A549 (cell line): Measurements from ENCODE around the gene ETAA1. TPM values are rescaled to one million over a fixed set of nuclear protein-coding genes. Genes with fewer than 3 reads are reported as not detected.

ENCODE experiments used
- ATAC-seq, 2 experiments: fragments of 200-7000 bp in 1 of 2; fragments of >200 bp in 1 of 2; cut with Nextera tagmentation in 1 of 2; cut with Tn5 transposase in 1 of 2; 3 replicates each; pipeline versions ENCODE4 v1.8.0 to v1.9.1; 2018 to 2020; ENCODE audit warnings: mild to moderate bottlenecking in 1 of 2, moderate library complexity in 1 of 2
- CTCF ChIA-PET: fragments of 300-600 bp; sonication (Branson Sonifier 250); formaldehyde crosslinking; extraction: SDS; loops from one replicate; lab custom pipeline; 2021; ENCODE audit warnings: antibody characterized with exemption, inconsistent platforms; lab: Yijun Ruan, JAX
- POLR2A ChIA-PET: fragments of 350-600 bp; formaldehyde crosslinking; extraction: SDS; loops from one replicate; lab custom pipeline; 2021; ENCODE audit warnings: antibody characterized with exemption, inconsistent platforms; lab: Yijun Ruan, JAX
- DNase-seq, 2 experiments: peaks; one replicate each; pipeline versions ENCODE4 v3.0.0 to v3.0.0-alpha.2; 2011 to 2016; ENCODE audit warnings: low read depth in 1 of 2, low spot score in 1 of 2
- FAIRE-seq: peaks from 2 replicates; lab custom pipeline; 2011; peaks lifted over from hg19 to GRCh38; lab: Jason Lieb, UNC
- H3K27ac ChIP-seq, 2 experiments: fragments of >200 bp; sonication (Bioruptor Twin); formaldehyde crosslinking; 3 replicates each; pipeline ENCODE4 v1.5.1; 2016 to 2017
- H3K4me1 ChIP-seq: fragments of >200 bp; sonication (Bioruptor Twin); formaldehyde crosslinking; 3 replicates; pipeline ENCODE4 v1.6.1; 2016
- H3K4me2 ChIP-seq: fragments of >200 bp; sonication (Bioruptor Twin); formaldehyde crosslinking; 3 replicates; pipeline ENCODE4 v1.6.1; 2016
- H3K4me3 ChIP-seq: fragments of >200 bp; sonication (Bioruptor Twin); formaldehyde crosslinking; 3 replicates; pipeline ENCODE4 v1.5.1; 2016
- H3K9me3 ChIP-seq: fragments of >200 bp; sonication (Bioruptor Twin); formaldehyde crosslinking; 3 replicates; pipeline ENCODE4 v1.6.1; 2016
- CBX2 ChIP-seq: fragments of 200-600 bp; sonication (generic); IDR thresholded peaks from 2 replicates; pipeline ENCODE4 v1.6.1; 2016; ENCODE audit warnings: low read depth, mild to moderate bottlenecking, borderline replicate concordance
- EHF ChIP-seq: fragments of 250-450 bp; sonication (Bioruptor Pico); IDR thresholded peaks from 2 replicates; pipeline ENCODE4 v1.5.0; 2020; ENCODE audit warnings: mild to moderate bottlenecking
- FOSB ChIP-seq: fragments of 250-450 bp; sonication (Bioruptor Pico); IDR thresholded peaks from 2 replicates; pipeline ENCODE4 v1.5.0; 2020; ENCODE audit warnings: mild to moderate bottlenecking, moderate library complexity
- FOSL2 ChIP-seq, 2 experiments: fragments of 450-650 bp in 1 of 2; fragments of >200 bp in 1 of 2; sonication (Bioruptor Twin) in 1 of 2; formaldehyde crosslinking; IDR thresholded peaks; 2 replicates each; pipeline versions ENCODE4 v1.5.0 to v1.6.1; 2016 to 2020; ENCODE audit warnings: mild to moderate bottlenecking in 1 of 2, moderate library complexity in 1 of 2
- GATA3 ChIP-seq: IDR thresholded peaks from 2 replicates; pipeline ENCODE4 v1.6.1; 2012; ENCODE audit warnings: borderline replicate concordance
- HDAC2 ChIP-seq: fragments of 200-600 bp; sonication (generic); IDR thresholded peaks from 2 replicates; pipeline ENCODE4 v1.6.1; 2016
- JUNB ChIP-seq: fragments of >200 bp; sonication (Bioruptor Twin); formaldehyde crosslinking; IDR thresholded peaks from 2 replicates; pipeline ENCODE4 v1.6.1; 2016
- KDM1A ChIP-seq: fragments of 200-600 bp; sonication (generic); IDR thresholded peaks from 2 replicates; pipeline ENCODE4 v1.6.1; 2016; ENCODE audit warnings: low read depth, mild to moderate bottlenecking
- MAZ ChIP-seq: fragments of 150-350 bp; IDR thresholded peaks from 2 replicates; pipeline ENCODE4 v1.6.1; 2014; ENCODE audit warnings: antibody characterized with exemption, low read depth, low read length, borderline replicate concordance
- RARB ChIP-seq: fragments of 250-450 bp; sonication (Bioruptor Pico); IDR thresholded peaks from 2 replicates; pipeline ENCODE4 v1.8.0; 2021; ENCODE audit warnings: mild to moderate bottlenecking, moderate library complexity
- RFX5 ChIP-seq: fragments of 450-650 bp; IDR thresholded peaks from 2 replicates; pipeline ENCODE4 v1.7.1; 2014; ENCODE audit warnings: antibody characterized with exemption, mild to moderate bottlenecking, moderate library complexity
- RNF2 ChIP-seq: fragments of 200-600 bp; sonication (generic); IDR thresholded peaks from 2 replicates; pipeline ENCODE4 v1.6.1; 2016; ENCODE audit warnings: low read depth, mild to moderate bottlenecking, antibody characterized with exemption, moderate library complexity, borderline replicate concordance
- SREBF2 ChIP-seq: fragments of 450-650 bp; IDR thresholded peaks from 2 replicates; pipeline ENCODE4 v1.6.1; 2014; ENCODE audit warnings: mild to moderate bottlenecking, moderate library complexity
- TFCP2L1 ChIP-seq: fragments of 250-450 bp; sonication (Bioruptor Pico); IDR thresholded peaks from 2 replicates; pipeline ENCODE4 v1.5.0; 2021; ENCODE audit warnings: mild to moderate bottlenecking
- TP53 ChIP-seq: fragments of 250-450 bp; sonication (Bioruptor Pico); IDR thresholded peaks from 2 replicates; pipeline ENCODE4 v1.5.0; 2021; ENCODE audit warnings: mild to moderate bottlenecking, moderate library complexity
- ZFP36 ChIP-seq: fragments of 450-650 bp; IDR thresholded peaks from 2 replicates; pipeline ENCODE4 v1.6.1; 2014; ENCODE audit warnings: borderline replicate concordance; ENCODE audit not compliant: partially characterized antibody
- ZSCAN20 ChIP-seq: fragments of 250-450 bp; sonication (Bioruptor Pico); IDR thresholded peaks from 2 replicates; pipeline ENCODE4 v1.8.0; 2022; ENCODE audit warnings: mild to moderate bottlenecking, moderate library complexity
- WGBS: methylation state at CpG from one replicate; pipeline ENCODE4 v1.1.6; 2017; ENCODE audit errors: missing lambda C conversion rate; 5-methylcytosine and 5-hydroxymethylcytosine counted together
- polyA plus RNA-seq, 4 experiments: library from polyadenylated mRNA; depleted of rRNA in 3 of 4; stranded (reverse); fragments of >200 nt; fragmentation: RNase III in 1 of 4; extraction: RNeasy Plus Mini Kit Qiagen cat#74134 plus additional on column Dnase treatment in 1 of 4; gene quantifications; 2 replicates in 3 of 4; 3 replicates in 1 of 4; pipeline ENCODE4 v1.2.3, GENCODE V29; 2011 to 2017
- TF ChIP-seq, protein P1 (sequence below): fragments of 250-450 bp; sonication (Bioruptor Pico); IDR thresholded peaks from 2 replicates; pipeline ENCODE4 v1.5.0; 2020; ENCODE audit warnings: low read depth, mild to moderate bottlenecking, moderate library complexity

The ETAA1 gene
- polyA plus RNA-seq, 2 of the 4 experiments (the other 2 are of a cell fraction): 13.0 to 28.1 TPM

DNA sequence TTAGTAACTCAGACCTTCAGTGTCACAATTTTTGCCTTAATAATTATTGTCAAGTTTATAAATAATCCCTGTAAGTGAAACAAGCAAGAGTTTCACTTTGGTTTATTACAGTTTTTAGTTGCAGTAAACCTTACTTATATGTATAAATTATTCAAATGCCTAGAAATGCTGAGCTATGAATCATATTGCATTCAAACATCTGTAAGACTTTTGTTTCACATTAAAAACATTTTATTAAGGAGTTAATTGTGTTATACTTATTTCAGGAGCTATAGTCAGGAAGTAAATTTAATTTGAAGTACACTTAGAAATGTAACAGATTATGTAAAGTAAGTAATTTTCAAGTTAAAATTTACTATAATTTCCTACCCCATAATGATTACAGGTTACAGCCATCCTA is 3.9 kb upstream of the ETAA1 start:
- Histone ChIP-seq H3K4me2 (no peak overlapping the region), H3K4me3 (no peak overlapping the region), H3K27ac (no peak overlapping the region), H3K4me1 (peaks cover 32% of the 10 kb centered on the region; the same call in 2 of the 3 replicates), H3K9me3 (no peaks in the 10 kb centered on the region)
- CTCF ChIA-PET: interaction anchor here (1.2 to 2.7 kb wide), 4 partner anchors 55 to 964 kb away, joined by 3 to 12 read pairs (median 6); no protein-coding TSS in a partner anchor
- TF ChIP-seq, protein P1, sequence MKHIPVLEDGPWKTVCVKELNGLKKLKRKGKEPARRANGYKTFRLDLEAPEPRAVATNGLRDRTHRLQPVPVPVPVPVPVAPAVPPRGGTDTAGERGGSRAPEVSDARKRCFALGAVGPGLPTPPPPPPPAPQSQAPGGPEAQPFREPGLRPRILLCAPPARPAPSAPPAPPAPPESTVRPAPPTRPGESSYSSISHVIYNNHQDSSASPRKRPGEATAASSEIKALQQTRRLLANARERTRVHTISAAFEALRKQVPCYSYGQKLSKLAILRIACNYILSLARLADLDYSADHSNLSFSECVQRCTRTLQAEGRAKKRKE: no peak
- TF ChIP-seq RFX5: no peak
- no peak for TF ChIP-seq SREBF2
- TF ChIP-seq TP53 (CRISPR knock-in tag): no peak
- TF ChIP-seq TFCP2L1: no peak
- no peak for TF ChIP-seq ZFP36
- TF ChIP-seq HDAC2: no peak
- no peak for TF ChIP-seq ZSCAN20
- FAIRE-seq (no peak), ATAC-seq (no peak), DNase-seq (no peak)
- POLR2A ChIA-PET: no interaction called here

DNA sequence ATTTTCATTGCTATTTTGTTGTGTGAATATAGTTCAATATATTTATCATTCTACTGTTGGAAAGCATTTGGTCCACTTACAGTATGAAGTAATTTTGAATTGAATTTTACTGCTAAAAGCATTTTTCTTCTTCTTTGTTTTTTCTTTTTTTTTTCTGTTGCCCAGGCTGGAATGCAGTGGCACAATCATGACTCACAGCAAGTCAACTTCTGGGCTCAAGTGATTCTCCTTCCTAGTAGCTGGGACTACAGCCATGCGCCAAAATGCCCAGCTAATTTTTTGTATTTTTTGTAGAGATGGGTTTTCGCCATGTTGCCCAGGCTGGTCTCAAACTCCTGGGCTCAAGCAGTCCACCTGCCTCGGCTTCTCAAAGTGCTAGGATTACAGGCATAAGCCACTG is 2.4 kb upstream of the ETAA1 start:
- peak in 1 of 2 experiments; percentile 26 for DNase-seq
- ATAC-seq: no peak
- H3K9me3 ChIP-seq: no peaks in the 10 kb centered on the region
- H3K4me1 ChIP-seq: peaks cover 37% of the 10 kb centered on the region
- peak overlapping the region in 1 of 2 experiments; percentile 69; a peak in 4 of 6 replicates for H3K27ac ChIP-seq
- no peak for TF ChIP-seq RARB (CRISPR knock-in tag)
- TF ChIP-seq FOSB: no peak
- no peak for TF ChIP-seq EHF (CRISPR knock-in tag)
- 0 out of 2 replicates have a peak, but pooled peaks have one; percentile 29 for TF ChIP-seq JUNB
- 0 out of 2 replicates have a peak, but pooled peaks have one; percentile 46 for TF ChIP-seq FOSL2 (IDR thresholded peaks at IDR 0.05)
- peak; percentile 53 for TF ChIP-seq FOSL2 (CRISPR knock-in tag; IDR thresholded peaks at IDR 0.05)
- H3K4me2 ChIP-seq: peak overlapping the region; percentile 31
- no peak overlapping the region for H3K4me3 ChIP-seq
- ChIA-PET CTCF (interaction anchor here (0.7 to 1.7 kb wide), 3 partner anchors 52 to 966 kb away, joined by 4 to 6 read pairs (median 4); no protein-coding TSS in a partner anchor), POLR2A (interaction anchor here (0.9 kb wide), 2 partner anchors 17 to 960 kb away, joined by 3 to 4 read pairs; partner anchors contain the start of gene MEIS1)
- WGBS: 52% methylated on average over 3 of the region's 3 CpGs
- FAIRE-seq: no peak

DNA sequence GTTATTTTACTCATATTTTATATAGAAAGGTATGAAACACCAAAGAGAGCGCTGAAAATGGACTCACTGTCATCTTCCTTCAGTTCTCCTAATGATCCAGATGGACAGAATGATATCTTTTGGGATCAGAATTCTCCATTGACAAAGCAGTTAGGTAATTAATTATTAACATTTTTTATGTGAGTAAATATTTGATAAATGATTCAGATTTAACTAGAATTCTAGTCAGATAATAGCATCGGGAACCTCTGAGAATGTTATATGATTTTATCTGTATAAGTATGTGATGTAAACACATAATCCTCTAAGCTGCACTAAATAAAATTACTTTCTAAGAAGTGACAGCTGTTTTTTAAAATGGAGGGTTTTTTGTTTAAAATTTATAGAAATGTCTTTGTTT is 2.0 kb downstream of the ETAA1 start:
- Histone ChIP-seq H3K4me2 (peak overlapping the region; percentile 90), H3K9me3 (no peaks in the 10 kb centered on the region), H3K27ac (peak overlapping the region; percentile 93 to 99), H3K4me3 (peak overlapping the region; percentile 72), H3K4me1 (peaks cover 52% of the 10 kb centered on the region)
- DNase-seq (peak; percentile 18 to 27), FAIRE-seq (no peak)
- POLR2A ChIA-PET: no interaction called here
- TF ChIP-seq RNF2 (no peak), JUNB (peak; percentile 33; the same call in 1 of the 2 replicates), CBX2 (no peak), KDM1A (no peak), RARB (CRISPR knock-in tag) (no peak), FOSL2 (IDR thresholded peaks at IDR 0.05) (no peak), FOSL2 (CRISPR knock-in tag; IDR thresholded peaks at IDR 0.05) (peak; percentile 29; the same call in 1 of the 2 replicates), GATA3 (peak; percentile 84; the same call in 1 of the 2 replicates)
- TF ChIP-seq, all 56 proteins: peak for 3
- WGBS: 14% methylated on average over 2 of the region's 2 CpGs
- no peak for ATAC-seq
- CTCF ChIA-PET: no interaction called here

DNA sequence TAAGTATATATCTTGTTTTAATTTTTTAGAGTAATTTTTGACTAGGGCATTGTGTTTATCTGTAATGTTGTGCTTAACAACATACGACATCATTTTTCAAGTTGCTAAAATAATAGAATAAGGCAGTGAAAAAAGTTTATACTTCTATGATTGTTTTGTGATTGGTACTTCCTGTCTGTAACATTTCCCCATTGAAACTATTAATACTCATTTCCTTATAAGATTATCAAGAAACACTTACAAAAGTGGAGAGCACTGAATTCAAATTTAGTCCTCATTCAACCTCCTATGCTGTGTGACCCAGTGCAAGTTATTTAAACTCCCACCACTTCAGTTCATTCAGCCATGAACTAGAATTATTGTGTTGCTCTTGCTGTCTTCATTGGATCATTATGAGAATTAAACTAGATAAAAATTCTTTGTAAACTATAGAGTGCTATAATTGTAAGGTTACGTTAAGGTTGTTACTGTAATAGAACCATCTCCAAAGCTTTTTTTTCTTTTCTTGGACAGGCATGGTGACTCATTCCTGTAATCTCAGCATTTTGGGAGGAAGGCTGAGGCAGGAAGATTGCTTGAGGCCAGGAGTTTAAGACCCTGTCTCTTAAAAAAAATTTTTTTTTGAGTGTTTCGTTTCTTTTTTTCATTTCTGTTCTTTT is 2.8 kb downstream of the ETAA1 start:
- Histone ChIP-seq H3K9me3 (no peaks in the 10 kb centered on the region), H3K4me3 (peak overlapping the region; percentile 12; the same call in 1 of the 3 replicates), H3K4me2 (peak overlapping the region; percentile 90), H3K4me1 (peaks cover 44% of the 10 kb centered on the region), H3K27ac (peak overlapping the region; percentile 68 to 93; a peak in 5 of 6 replicates)
- 16% methylated on average over 3 of the region's 3 CpGs for WGBS
- peak; percentile 43 for FAIRE-seq
- POLR2A ChIA-PET: interaction anchor here (0.6 to 1.5 kb wide), 2 partner anchors 161 to 832 kb away, joined by 3 to 4 read pairs; no protein-coding TSS in a partner anchor
- ATAC-seq: no peak
- DNase-seq: peak in 1 of 2 experiments; percentile 17
- CTCF ChIA-PET: interaction anchor here (1.4 to 2.5 kb wide), 2 partner anchors 77 to 251 kb away, joined by 5 to 8 read pairs; no protein-coding TSS in a partner anchor
- TF ChIP-seq FOSL2 (IDR thresholded peaks at IDR 0.05): no peak
- TF ChIP-seq FOSL2 (CRISPR knock-in tag; IDR thresholded peaks at IDR 0.05): peak; percentile 72
- no peak for TF ChIP-seq MAZ
